Neural crest cell (in vitro differentiated cells): ENCODE measurements around the gene PXDN. TPM values are rescaled to one million over a fixed set of nuclear protein-coding genes. Genes with fewer than 3 reads are reported as not detected.

Source experiments
- DNase-seq: peaks from one replicate; pipeline ENCODE4 v3.0.0; 2021; ENCODE audit warnings: low read depth, mixed read lengths, low spot score
- H3K27ac Mint-ChIP-seq: one replicate; pipeline ENCODE4 v1.8.0; 2021; ENCODE audit warnings: mild to moderate bottlenecking, mixed read lengths; ENCODE audit not compliant: unreplicated experiment
- H3K27me3 Mint-ChIP-seq: 2 replicates; pipeline ENCODE4 v1.8.0; 2021; ENCODE audit warnings: low read depth, mild to moderate bottlenecking, mixed read lengths
- H3K36me3 Mint-ChIP-seq: 2 replicates; pipeline ENCODE4 v1.8.0; 2021; ENCODE audit warnings: low read depth, mild to moderate bottlenecking, mixed read lengths
- H3K4me1 Mint-ChIP-seq: 2 replicates; pipeline ENCODE4 v1.8.0; 2021; ENCODE audit warnings: mixed read lengths
- H3K4me3 Mint-ChIP-seq: one replicate; pipeline ENCODE4 v1.8.0; 2021; ENCODE audit warnings: mild to moderate bottlenecking, mixed read lengths
- H3K9me3 Mint-ChIP-seq: 2 replicates; pipeline ENCODE4 v1.8.0; 2021; ENCODE audit warnings: mixed read lengths
- CTCF ChIP-seq: fragments of 200-600 bp; sonication (generic); conservative IDR thresholded peaks from 2 replicates; pipeline ENCODE4 v1.5.0; 2021; ENCODE audit warnings: antibody characterized with exemption, mild to moderate bottlenecking
- total RNA-seq: library from RNA; stranded (reverse); gene quantifications from 2 replicates; pipeline ENCODE4 v1.2.1, GENCODE V29; 2021

The PXDN gene
- total RNA-seq, 1 donor from 2014 or later = 218 TPM

GRCh38 chr2:1692342-1692741 is 52.0 kb downstream of the PXDN start:
- no peak for DNase-seq
- Mint-ChIP-seq H3K27me3 (no peaks in the 10 kb centered on the region), H3K4me1 (peaks cover 26% of the 10 kb centered on the region), H3K36me3 (peaks cover 4% of the 10 kb centered on the region), H3K4me3 (no peak overlapping the region), H3K27ac (no peak overlapping the region), H3K9me3 (no peaks in the 10 kb centered on the region)
- no peak for TF ChIP-seq CTCF

- Mint-ChIP-seq H3K27me3 (no peaks in the 10 kb centered on the region), H3K9me3 (no peaks in the 10 kb centered on the region), H3K36me3 (peaks cover 9% of the 10 kb centered on the region), H3K4me3 (no peak overlapping the region), H3K4me1 (peaks cover 33% of the 10 kb centered on the region), H3K27ac (no peak overlapping the region)
- TF ChIP-seq CTCF = no peak
- DNase-seq = no peak
These were observed 52.9 kb downstream of the PXDN start for GRCh38 chr2:1691366-1691765.

- Mint-ChIP-seq H3K36me3 (peaks cover 11% of the 10 kb centered on the region), H3K9me3 (no peaks in the 10 kb centered on the region), H3K4me3 (no peak overlapping the region), H3K27ac (peak overlapping the region; percentile 81), H3K4me1 (peaks cover 37% of the 10 kb centered on the region), H3K27me3 (no peaks in the 10 kb centered on the region)
- no peak for TF ChIP-seq CTCF
- no peak for DNase-seq
These were observed 54.1 kb downstream of the PXDN start for GRCh38 chr2:1690056-1690775.

- peaks cover 33% of the 10 kb centered on the region for H3K4me1 Mint-ChIP-seq
- no peak for DNase-seq
- no peaks in the 10 kb centered on the region for H3K9me3 Mint-ChIP-seq
- TF ChIP-seq CTCF = no peak
- no peaks in the 10 kb centered on the region for H3K27me3 Mint-ChIP-seq
- H3K4me3 Mint-ChIP-seq = no peak overlapping the region
- no peak overlapping the region for H3K27ac Mint-ChIP-seq
- H3K36me3 Mint-ChIP-seq = peaks cover 14% of the 10 kb centered on the region
These were observed 55.5 kb downstream of the PXDN start for GRCh38 chr2:1688859-1689258.

GRCh38 chr2:1688161-1688560 is 56.2 kb downstream of the PXDN start:
- no peak for TF ChIP-seq CTCF

More at GRCh38 chr2:1688161-1688560, 56.2 kb downstream of the PXDN start:
- Mint-ChIP-seq H3K27me3 (no peaks in the 10 kb centered on the region), H3K4me3 (no peak overlapping the region), H3K9me3 (no peaks in the 10 kb centered on the region), H3K36me3 (peaks cover 14% of the 10 kb centered on the region), H3K4me1 (peaks cover 28% of the 10 kb centered on the region), H3K27ac (peak overlapping the region; percentile 24)
- DNase-seq = no peak
